Fibroblast of pulmonary artery (primary cell): ENCODE measurements around the gene PRKCE.
"Not testable (repeated sequence)": the region's sequence is repeated elsewhere in the genome, so short reads cannot be mapped to it uniquely, and the experiment has no call there.

Experiments
- DNase-seq: peaks from one replicate; pipeline ENCODE4 v3.0.0-alpha.2; 2010; ENCODE audit warnings: low read depth
- H3K4me3 ChIP-seq: replicated peaks from 2 replicates; pipeline ENCODE4 v1.5.1; 2011; ENCODE audit warnings: low read depth, mild to moderate bottlenecking, control low read depth, low read length, moderate library complexity
- TF ChIP-seq, protein P1 (sequence below): IDR thresholded peaks from 2 replicates; pipeline ENCODE4 v1.5.1; 2011; ENCODE audit warnings: mild to moderate bottlenecking, control low read depth, low read length, inconsistent platforms; ENCODE audit errors: missing control alignments

The PRKCE gene

DNA sequence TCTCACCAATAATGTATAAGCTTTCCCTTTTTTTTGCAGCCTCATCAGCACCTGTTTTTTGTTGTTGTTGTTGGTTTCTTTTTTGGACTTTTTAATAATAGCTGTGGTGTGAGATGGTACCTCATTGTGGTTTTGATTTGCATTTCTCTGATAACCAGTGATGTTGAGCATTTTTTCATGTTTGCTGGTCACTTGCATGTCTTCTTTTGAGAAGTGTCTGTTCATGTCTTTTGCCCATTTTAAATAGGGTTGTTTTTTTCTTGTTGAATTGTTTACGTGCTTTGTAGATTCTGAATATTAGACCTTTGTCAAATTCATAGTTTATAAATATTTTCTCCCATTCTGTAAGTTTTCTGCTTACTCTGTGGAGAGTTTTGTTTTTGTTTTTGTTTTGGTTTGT, 557.3 kb downstream of the PRKCE start:
- H3K4me3 ChIP-seq: no peak overlapping the region
- TF ChIP-seq, protein P1, sequence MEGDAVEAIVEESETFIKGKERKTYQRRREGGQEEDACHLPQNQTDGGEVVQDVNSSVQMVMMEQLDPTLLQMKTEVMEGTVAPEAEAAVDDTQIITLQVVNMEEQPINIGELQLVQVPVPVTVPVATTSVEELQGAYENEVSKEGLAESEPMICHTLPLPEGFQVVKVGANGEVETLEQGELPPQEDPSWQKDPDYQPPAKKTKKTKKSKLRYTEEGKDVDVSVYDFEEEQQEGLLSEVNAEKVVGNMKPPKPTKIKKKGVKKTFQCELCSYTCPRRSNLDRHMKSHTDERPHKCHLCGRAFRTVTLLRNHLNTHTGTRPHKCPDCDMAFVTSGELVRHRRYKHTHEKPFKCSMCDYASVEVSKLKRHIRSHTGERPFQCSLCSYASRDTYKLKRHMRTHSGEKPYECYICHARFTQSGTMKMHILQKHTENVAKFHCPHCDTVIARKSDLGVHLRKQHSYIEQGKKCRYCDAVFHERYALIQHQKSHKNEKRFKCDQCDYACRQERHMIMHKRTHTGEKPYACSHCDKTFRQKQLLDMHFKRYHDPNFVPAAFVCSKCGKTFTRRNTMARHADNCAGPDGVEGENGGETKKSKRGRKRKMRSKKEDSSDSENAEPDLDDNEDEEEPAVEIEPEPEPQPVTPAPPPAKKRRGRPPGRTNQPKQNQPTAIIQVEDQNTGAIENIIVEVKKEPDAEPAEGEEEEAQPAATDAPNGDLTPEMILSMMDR: no peak
- DNase-seq: no peak

DNA sequence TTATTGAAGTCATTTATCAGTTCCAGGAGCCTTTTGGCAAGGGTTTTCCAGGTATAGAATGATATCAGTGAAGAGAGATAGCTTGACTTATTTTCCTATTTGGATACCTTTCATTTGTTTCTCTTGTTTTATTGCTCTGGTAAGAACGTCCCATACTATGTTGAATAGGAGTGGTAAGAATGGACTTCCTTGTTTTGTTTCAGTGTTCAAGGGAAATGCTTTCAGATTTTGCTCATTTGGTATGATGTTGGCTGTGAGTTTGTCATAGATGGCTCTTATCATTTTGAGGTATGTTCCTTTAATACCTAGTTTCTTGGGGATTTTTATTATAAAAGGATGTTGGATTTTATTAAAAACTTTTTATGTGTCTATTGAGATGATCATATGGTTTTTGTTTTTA, 558.6 kb downstream of the PRKCE start:
- no peak for DNase-seq
- TF ChIP-seq, protein P1: no peak
- no peak overlapping the region for H3K4me3 ChIP-seq

DNA sequence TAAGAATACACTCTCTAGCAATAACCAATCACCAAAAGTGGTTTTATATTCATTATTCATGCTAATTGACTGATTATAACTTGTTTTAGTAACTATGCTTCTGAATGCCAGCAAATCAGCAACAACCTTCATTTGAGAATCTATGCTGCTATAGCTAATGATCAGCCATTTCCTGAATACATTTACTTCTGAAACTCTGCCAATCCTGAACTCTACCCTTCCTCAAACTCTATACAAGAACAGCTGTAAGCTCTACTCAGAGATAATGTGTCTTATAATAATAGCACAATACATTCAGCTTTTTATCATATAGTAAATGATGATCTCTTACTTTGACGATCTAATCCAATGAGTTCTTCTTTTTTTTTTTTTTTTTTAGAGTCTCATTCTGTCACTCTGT, 560.0 kb downstream of the PRKCE start:
- no peak overlapping the region for H3K4me3 ChIP-seq
- TF ChIP-seq, protein P1: no peak
- no peak for DNase-seq

DNA sequence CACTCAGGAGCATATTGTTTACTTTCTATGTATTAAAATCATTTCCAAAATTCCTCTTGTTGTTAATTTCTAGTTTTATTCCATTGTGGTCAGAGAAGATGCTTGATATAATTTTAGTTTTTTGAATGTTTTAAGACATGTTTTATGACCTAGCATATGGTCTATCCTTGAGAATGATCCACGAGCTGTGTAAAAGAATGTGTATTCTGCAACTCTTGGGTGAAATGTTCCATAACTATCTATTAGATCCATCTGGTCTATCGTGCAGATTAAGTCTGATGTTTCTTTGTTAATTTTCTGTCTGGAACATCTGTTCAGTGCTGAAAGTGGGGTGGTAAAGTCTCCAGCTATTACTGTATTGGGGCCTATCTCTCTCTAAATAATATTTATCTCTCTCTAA, 562.4 kb downstream of the PRKCE start:
- H3K4me3 ChIP-seq: no peak overlapping the region
- TF ChIP-seq, protein P1: no peak
- DNase-seq: no peak

DNA sequence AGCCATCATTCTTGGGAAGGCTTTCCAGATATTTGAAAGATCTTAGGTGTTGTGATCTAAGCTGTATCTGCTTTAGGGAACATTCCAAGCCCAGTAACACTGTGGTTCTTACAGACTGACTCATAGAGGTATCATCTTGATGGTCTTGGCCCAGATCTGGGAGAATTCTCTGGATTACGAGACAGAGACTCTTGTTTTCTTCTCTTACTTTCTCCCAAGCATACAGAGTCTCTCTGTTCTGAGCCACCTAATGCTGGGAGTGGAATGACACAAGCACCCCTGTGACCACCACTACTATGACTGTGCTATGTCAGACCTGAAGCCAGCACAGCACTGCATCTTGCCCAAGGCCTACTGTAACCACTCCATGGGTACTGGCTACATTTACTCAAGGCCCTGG, 564.7 kb downstream of the PRKCE start:
- no peak overlapping the region for H3K4me3 ChIP-seq
- DNase-seq: peak; percentile 38

DNA sequence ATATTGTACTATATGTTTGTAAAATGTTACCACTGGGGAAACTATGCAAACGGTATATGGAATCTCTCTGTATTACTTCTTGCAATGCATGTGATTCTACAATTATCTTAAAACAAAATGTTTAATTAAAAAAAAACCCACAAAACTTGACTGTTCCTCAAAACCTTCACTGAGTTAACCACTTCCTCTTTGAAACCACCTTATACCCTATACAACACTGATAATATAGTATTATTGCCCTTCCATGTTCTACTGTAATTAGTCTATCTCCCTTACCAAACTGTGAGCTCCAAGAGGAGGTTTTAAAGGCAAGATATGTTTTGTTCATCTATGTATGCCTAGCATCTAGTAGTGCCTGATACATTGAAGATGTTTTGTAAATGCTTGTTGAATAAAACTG, 572.0 kb downstream of the PRKCE start:
- not testable (repeated sequence) for H3K4me3 ChIP-seq, DNase-seq

More for the DNA sequence above, 564.7 kb downstream of the PRKCE start:
- TF ChIP-seq, protein P1: no peak

DNA sequence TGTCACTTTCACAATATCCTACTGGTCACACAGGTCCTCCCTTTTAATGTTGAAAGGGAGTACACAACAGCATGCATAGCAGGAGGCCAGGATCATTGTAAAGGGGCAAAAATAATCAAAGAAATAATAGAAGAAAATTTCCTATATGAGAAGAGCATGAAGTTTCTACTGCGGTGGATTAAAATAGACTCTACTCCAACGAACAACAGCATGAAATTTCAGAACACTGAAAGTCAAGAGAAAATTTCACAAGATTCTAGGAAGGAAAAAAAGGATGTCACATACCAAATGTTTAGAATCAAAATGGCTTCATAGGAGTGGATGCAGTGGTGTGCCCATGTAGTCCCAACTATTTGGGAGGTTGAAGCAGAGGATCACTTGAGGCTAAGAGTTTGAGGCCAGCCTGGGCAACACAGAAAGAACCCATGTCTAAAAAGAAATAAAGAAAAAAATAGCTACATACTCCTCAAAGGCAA, 573.7 kb downstream of the PRKCE start:
- H3K4me3 ChIP-seq: no peak overlapping the region
- DNase-seq: no peak
- TF ChIP-seq, protein P1: no peak
